Keratinocyte (primary cell): ENCODE data around the gene RASAL2. TPM values are rescaled to one million over a fixed set of nuclear protein-coding genes. Genes with fewer than 3 reads are reported as not detected.
A peak's percentile ranks its signal among the peaks of the same experiment; 100 is the strongest.

Source experiments
- DNase-seq: peaks from one replicate; pipeline ENCODE4 v3.0.0-alpha.2; 2011; ENCODE audit warnings: low read depth, missing footprints, low spot score
- FAIRE-seq: peaks from 2 replicates; lab custom pipeline; 2011; peaks lifted over from hg19 to GRCh38; lab: Jason Lieb, UNC
- H2AFZ ChIP-seq: 2 replicates; pipeline ENCODE4 v1.6.0; 2012; ENCODE audit warnings: low read length, control low read depth, inconsistent platforms; ENCODE audit not compliant: control insufficient read depth
- H3K27ac ChIP-seq: 2 replicates; pipeline ENCODE4 v1.5.1; 2011; ENCODE audit warnings: low read length; ENCODE audit not compliant: control insufficient read depth, insufficient read depth
- H3K27me3 ChIP-seq: 3 replicates; pipeline ENCODE4 v1.6.0; 2011; ENCODE audit warnings: low read length; ENCODE audit not compliant: control insufficient read depth, insufficient read depth; ENCODE audit errors: extremely low read depth
- H3K36me3 ChIP-seq, 2 experiments: 2 replicates in 1 of 2; 3 replicates in 1 of 2; pipeline ENCODE4 v1.5.1; 2011; ENCODE audit warnings: low read length in 2 of 2, mild to moderate bottlenecking in 1 of 2; ENCODE audit not compliant: control insufficient read depth in 2 of 2, insufficient read depth in 2 of 2; ENCODE audit errors: extremely low read depth in 1 of 2
- H3K4me1 ChIP-seq: 3 replicates; pipeline ENCODE4 v1.5.1; 2011; ENCODE audit warnings: low read length; ENCODE audit not compliant: control insufficient read depth, insufficient read depth; ENCODE audit errors: extremely low read depth
- H3K4me2 ChIP-seq: 3 replicates; pipeline ENCODE4 v1.6.0; 2011; ENCODE audit warnings: low read depth, low read length; ENCODE audit not compliant: control insufficient read depth, insufficient read depth; ENCODE audit errors: extremely low read depth
- H3K4me3 ChIP-seq, 3 experiments: fragments of 200-600 bp in 1 of 3; sonication (generic) in 1 of 3; 2 replicates in 2 of 3; 3 replicates in 1 of 3; pipeline ENCODE4 v1.5.1; 2011 to 2016; ENCODE audit warnings: low read length in 3 of 3, mild to moderate bottlenecking in 3 of 3, control low read depth in 2 of 3, inconsistent platforms in 1 of 3, low read depth in 1 of 3, mixed read lengths in 1 of 3, mixed run types in 1 of 3, moderate library complexity in 1 of 3; ENCODE audit not compliant: control insufficient read depth in 2 of 3, insufficient read depth in 2 of 3; ENCODE audit errors: extremely low read depth in 1 of 3
- H3K79me2 ChIP-seq: 2 replicates; pipeline ENCODE4 v1.6.0; 2012; ENCODE audit warnings: low read length; ENCODE audit not compliant: control insufficient read depth, insufficient read depth
- H3K9ac ChIP-seq: 3 replicates; pipeline ENCODE4 v1.6.0; 2011; ENCODE audit warnings: low read length; ENCODE audit not compliant: control insufficient read depth, insufficient read depth; ENCODE audit errors: extremely low read depth
- H3K9me1 ChIP-seq: 3 replicates; pipeline ENCODE4 v1.6.0; 2011; ENCODE audit warnings: low read length; ENCODE audit not compliant: control insufficient read depth, insufficient read depth; ENCODE audit errors: extremely low read depth
- H3K9me3 ChIP-seq: 2 replicates; pipeline ENCODE4 v1.5.1; 2012; ENCODE audit warnings: low read depth, low read length; ENCODE audit not compliant: control insufficient read depth
- H4K20me1 ChIP-seq: 3 replicates; pipeline ENCODE4 v1.6.0; 2011; ENCODE audit warnings: low read length; ENCODE audit not compliant: control insufficient read depth, insufficient read depth; ENCODE audit errors: extremely low read depth
- EZH2 ChIP-seq: IDR thresholded peaks from one replicate; pipeline ENCODE4 v1.6.1; 2012; ENCODE audit warnings: inconsistent platforms, mild to moderate bottlenecking, low read length, moderate library complexity
- dilution Hi-C: fragments of 300-500 bp; cut with MboI; formaldehyde crosslinking; loops from one replicate; pipeline ENCODE4 v1.7.0; 2020; ENCODE audit warnings: low sequenced_read_pairs; ENCODE audit not compliant: extremely low pct_ligation_motif_present
- polyA plus RNA-seq, 5 experiments: library from polyadenylated mRNA; depleted of rRNA in 3 of 5; stranded (reverse) in 3 of 5; stranded (forward) in 1 of 5; unstranded in 1 of 5; fragments of >200 nt; gene quantifications; 1 replicate in 1 of 5; 2 replicates in 3 of 5; 3 replicates in 1 of 5; pipeline versions ENCODE4 v1.2.1 to v1.2.3, GENCODE V29; 2011 to 2012; ENCODE audit warnings: missing spikeins in 2 of 5, low read depth in 1 of 5, low replicate concordance in 1 of 5
- TF ChIP-seq, protein P1 (sequence below), 3 experiments: IDR thresholded peaks in 1 of 3; conservative IDR thresholded peaks in 1 of 3; optimal IDR thresholded peaks in 1 of 3; 2 replicates in 2 of 3; 3 replicates in 1 of 3; pipeline versions ENCODE3 to v1.5.1; 2011; ENCODE audit warnings: low read length in 3 of 3, mild to moderate bottlenecking in 3 of 3, moderate library complexity in 2 of 3, control low read depth in 1 of 3, inconsistent platforms in 1 of 3; ENCODE audit not compliant: insufficient read depth in 2 of 3; ENCODE audit errors: extremely low read depth in 1 of 3

RASAL2 gene
- polyA plus RNA-seq, 1 donor (not counting 4 experiments of a cell fraction or from before 2014, with no cell fraction given), result 27.2 TPM

- Histone ChIP-seq H3K9ac (no peak overlapping the region), H3K36me3 (peaks cover 2 to 4% of the 10 kb centered on the region in 2 experiments), H4K20me1 (no peaks in the 10 kb centered on the region), H3K4me1 (peaks cover 54% of the 10 kb centered on the region), H3K4me3 (no peak overlapping the region), H3K4me2 (no peak overlapping the region), H3K27me3 (no peaks in the 10 kb centered on the region), H2AFZ (no peak overlapping the region), H3K9me3 (no peaks in the 10 kb centered on the region), H3K27ac (peak overlapping the region; percentile 87), H3K9me1 (no peaks in the 10 kb centered on the region), H3K79me2 (peaks cover 52% of the 10 kb centered on the region)
- DNase-seq (no peak), FAIRE-seq (no peak)
- TF ChIP-seq, protein P1, sequence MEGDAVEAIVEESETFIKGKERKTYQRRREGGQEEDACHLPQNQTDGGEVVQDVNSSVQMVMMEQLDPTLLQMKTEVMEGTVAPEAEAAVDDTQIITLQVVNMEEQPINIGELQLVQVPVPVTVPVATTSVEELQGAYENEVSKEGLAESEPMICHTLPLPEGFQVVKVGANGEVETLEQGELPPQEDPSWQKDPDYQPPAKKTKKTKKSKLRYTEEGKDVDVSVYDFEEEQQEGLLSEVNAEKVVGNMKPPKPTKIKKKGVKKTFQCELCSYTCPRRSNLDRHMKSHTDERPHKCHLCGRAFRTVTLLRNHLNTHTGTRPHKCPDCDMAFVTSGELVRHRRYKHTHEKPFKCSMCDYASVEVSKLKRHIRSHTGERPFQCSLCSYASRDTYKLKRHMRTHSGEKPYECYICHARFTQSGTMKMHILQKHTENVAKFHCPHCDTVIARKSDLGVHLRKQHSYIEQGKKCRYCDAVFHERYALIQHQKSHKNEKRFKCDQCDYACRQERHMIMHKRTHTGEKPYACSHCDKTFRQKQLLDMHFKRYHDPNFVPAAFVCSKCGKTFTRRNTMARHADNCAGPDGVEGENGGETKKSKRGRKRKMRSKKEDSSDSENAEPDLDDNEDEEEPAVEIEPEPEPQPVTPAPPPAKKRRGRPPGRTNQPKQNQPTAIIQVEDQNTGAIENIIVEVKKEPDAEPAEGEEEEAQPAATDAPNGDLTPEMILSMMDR (optimal IDR thresholded peaks at IDR 0.05 in 1 of 3, IDR thresholded peaks at IDR 0.05 in 1 of 3, conservative IDR thresholded peaks at IDR 0.05 in 1 of 3; ENCODE audit: extremely low read depth in 1 of 3, insufficient read depth in 2 of 3, low read length in 3 of 3), result no peak
- no peak for TF ChIP-seq EZH2
- dilution Hi-C loops, result no loop called here
Measured at GRCh38 chr1:178237121-178237520, 143.2 kb downstream of the RASAL2 start.

DNA sequence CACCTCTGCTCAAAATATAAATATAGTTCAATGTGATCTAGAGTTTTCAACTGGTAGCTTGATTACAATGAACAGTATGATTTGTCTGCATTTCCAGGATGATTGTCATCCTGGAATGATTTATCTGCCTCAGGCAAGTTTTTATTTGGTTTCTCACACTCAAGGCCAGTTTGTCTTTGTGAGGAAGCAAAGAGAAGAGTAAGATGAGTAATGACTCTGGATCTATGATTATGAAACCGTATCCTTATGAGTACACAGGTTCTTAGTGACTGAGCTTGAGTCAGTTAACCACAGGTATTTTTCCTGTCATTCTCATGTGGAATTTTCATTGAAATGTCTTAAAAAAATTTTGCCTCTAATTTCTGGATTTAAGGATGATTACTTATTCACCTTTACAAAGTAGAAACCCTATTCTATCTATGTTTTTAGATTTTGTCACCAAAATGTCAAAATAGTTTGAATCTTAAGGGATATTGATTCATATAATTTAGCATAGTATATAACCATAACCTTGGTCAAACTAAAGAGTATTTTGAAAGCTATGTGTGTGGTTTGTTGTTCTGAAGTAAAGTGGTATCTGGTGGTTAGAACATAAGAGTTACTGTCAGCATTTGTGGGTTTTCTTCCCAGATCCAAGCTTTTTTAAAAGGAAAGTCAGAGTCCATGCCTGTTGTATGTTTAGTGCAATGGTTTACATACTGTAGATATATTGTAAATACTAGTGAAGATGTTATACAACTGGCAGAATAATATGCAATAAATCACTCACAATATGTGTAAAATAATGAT lies 145.0 kb downstream of the RASAL2 start:
- peak; percentile 97 for DNase-seq
- Histone ChIP-seq H3K79me2 (peaks cover 60% of the 10 kb centered on the region), H3K9ac (peak overlapping the region; percentile 45), H3K4me3 (peak overlapping the region in 2 of 3 experiments; percentile 2 to 3), H3K9me3 (no peaks in the 10 kb centered on the region), H3K4me1 (peaks cover 54% of the 10 kb centered on the region), H3K36me3 (peaks cover 0 to 4% of the 10 kb centered on the region in 2 experiments), H3K27ac (peak overlapping the region; percentile 90), H4K20me1 (no peaks in the 10 kb centered on the region), H3K27me3 (no peaks in the 10 kb centered on the region), H3K9me1 (no peaks in the 10 kb centered on the region), H2AFZ (no peak overlapping the region), H3K4me2 (peak overlapping the region; percentile 73)
- TF ChIP-seq EZH2, result no peak
- TF ChIP-seq, protein P1 (optimal IDR thresholded peaks at IDR 0.05 in 1 of 3, IDR thresholded peaks at IDR 0.05 in 1 of 3, conservative IDR thresholded peaks at IDR 0.05 in 1 of 3; ENCODE audit: extremely low read depth in 1 of 3, insufficient read depth in 2 of 3, low read length in 3 of 3), result no peak
- dilution Hi-C loops, result no loop called here
- peak; percentile 94 for FAIRE-seq
